GM18868 (cell line): ENCODE measurements around the gene LRFN4.

Experiments used
- ATAC-seq: cut with Tn5 transposase; IDR thresholded peaks from one replicate; pipeline ENCODE4 v1.9.1; 2021; ENCODE audit warnings: mild to moderate bottlenecking, moderate library complexity; ENCODE audit not compliant: unreplicated experiment

LRFN4 gene

DNA sequence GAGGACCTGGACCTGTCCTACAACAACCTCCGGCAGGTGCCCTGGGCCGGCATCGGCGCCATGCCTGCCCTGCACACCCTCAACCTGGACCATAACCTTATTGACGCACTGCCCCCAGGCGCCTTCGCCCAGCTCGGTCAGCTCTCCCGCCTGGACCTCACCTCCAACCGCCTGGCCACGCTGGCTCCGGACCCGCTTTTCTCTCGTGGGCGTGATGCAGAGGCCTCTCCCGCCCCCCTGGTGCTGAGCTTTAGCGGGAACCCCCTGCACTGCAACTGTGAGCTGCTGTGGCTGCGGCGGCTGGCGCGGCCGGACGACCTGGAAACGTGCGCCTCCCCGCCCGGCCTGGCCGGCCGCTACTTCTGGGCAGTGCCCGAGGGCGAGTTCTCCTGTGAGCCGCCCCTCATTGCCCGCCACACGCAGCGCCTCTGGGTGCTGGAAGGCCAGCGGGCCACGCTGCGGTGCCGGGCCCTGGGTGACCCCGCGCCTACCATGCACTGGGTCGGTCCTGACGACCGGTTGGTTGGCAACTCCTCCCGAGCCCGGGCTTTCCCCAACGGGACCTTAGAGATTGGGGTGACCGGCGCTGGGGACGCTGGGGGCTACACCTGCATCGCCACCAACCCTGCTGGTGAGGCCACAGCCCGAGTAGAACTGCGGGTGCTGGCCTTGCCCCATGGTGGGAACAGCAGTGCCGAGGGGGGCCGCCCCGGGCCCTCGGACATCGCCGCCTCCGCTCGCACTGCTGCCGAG lies 1.5 kb downstream of the LRFN4 start:
- no peak for ATAC-seq

DNA sequence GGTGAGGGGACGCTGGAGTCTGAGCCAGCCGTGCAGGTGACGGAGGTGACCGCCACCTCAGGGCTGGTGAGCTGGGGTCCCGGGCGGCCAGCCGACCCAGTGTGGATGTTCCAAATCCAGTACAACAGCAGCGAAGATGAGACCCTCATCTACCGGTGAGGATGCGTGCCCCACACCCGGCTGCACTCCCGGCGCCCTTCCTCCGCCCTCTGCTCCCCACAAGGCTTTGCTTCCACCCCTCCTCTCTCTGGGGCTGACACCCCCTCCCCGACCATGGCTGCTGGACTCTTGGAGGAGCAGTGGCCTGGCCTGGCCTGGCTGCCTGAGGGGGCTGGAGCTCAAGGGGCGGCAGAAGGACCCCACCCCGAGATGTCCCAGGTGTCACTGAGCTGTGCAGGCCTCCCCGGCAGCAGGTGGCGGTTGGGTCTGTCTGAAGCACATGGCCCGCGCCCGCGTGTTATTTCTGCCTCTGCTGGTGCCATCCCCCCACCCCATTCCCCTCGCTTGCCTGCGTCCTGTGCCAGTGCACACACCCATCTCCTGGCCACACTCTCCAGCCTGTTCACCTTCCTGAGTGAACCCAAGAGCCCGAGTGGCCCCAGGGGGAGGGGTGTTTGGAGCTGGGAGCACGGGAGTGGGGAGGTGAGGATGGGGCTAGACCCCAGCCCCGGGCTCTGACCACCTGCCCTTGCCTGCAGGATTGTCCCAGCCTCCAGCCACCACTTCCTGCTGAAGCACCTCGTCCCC lies 2.2 kb downstream of the LRFN4 start:
- ATAC-seq = no peak

DNA sequence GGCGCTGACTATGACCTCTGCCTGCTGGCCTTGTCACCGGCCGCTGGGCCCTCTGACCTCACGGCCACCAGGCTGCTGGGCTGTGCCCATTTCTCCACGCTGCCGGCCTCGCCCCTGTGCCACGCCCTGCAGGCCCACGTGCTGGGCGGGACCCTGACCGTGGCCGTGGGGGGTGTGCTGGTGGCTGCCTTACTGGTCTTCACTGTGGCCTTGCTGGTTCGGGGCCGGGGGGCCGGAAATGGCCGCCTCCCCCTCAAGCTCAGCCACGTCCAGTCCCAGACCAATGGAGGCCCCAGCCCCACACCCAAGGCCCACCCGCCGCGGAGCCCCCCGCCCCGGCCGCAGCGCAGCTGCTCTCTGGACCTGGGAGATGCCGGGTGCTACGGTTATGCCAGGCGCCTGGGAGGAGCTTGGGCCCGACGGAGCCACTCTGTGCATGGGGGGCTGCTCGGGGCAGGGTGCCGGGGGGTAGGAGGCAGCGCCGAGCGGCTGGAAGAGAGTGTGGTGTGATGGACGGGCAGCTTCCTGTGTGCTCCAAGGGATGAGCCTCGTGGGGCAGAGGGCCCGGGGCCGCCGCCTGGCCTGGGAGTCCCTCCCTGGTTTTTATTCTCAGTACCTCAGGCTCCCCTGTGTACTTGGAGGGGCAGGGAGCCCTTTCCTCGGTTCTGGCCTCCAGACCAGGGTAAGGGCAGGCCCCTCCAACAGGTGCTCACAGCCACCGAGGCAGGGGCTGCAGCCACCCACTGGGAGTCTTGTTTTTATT lies 3.0 kb downstream of the LRFN4 start:
- no peak for ATAC-seq

DNA sequence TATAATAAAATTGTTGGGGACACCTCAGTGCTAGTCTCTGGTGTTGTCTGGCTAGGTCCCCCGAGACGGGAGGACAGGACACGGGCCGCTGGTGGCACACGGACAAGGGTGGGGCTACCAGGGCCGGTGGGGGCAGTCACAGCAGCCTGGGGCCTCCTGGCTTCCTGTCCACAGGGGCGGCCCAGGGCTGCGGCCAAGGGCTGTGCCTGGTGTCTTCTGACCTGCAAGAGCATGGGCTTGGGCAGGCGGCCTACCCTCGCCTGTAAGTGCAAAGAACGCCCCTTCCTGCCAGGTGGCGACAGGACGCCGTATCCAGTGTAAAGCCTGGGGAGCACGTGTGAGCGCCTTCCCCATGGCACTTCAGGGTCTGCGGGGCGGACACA lies 3.6 kb downstream of the LRFN4 start:
- no peak for ATAC-seq

DNA sequence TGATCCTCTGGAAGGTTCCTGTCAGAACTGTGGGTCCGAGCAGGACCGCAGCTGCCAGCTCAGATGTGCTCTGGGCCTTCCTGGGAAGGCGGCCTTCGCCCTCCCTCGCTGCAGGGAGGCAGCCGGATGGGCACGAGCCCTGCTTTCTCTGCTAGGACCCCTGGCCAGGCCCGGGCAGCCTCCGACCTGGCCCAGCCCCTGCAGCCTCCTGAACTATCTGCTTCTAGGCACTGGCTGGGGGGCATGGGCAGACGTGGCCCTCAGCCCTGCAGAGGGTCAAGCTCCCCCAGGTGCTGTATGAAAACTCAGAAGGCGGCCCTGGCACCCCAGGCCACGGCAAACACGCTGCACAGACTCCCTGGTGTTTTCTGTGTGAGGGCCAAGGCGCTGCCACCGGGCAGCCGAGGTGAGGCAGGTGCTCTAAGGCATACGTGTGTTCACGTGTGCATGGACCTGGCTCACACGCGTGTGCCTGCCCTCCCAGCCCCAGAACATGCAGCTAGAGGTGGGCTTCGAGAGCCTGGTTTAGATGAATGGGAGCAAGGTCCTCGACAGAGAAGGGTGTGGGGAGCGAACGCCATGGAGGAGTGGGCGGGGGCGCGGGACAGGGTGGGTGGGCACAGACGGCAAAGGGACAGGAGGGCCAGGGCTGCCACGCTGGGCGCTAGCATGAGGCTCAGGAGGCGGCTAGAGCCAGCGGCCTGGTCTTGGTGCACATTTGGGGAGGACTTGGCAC lies 4.3 kb downstream of the LRFN4 start:
- ATAC-seq = no peak

DNA sequence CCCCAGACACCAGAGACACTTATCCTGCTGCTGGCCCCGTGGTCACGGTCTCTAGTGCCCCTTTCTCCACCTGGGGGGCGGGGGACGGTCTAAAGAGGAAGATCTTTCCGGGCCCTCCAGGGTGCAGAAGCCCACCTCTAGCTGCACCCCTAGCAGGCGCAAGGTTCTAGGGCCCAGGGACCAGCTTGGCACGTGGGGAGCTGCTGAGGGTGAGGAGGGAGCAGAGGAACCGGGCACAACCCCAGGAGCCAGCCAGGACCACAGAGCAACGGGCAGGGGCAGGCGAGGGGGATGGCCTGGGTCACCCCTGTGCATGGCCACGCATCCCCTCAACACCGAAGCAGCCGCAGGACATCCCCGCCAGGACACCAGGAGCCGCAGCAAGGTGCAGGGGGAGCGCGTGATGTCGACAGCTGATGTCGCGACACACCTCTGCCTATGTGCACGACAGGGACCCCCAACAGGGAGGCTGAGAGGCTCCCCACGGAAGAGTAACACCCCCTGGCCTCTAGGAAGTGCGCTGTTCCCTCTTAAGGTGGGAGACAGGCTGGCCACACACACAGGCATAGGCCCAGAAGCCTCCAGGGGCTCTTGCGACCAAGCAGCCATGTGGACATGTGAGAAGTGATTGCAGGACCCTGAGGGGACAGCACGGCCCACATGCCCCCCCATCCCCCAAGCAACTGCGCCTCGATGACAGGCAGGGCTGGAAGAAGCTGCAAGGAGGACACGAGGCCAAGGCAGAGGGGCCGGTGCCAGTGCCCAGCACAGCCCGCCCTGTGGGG lies 5.1 kb downstream of the LRFN4 start:
- ATAC-seq = no peak

DNA sequence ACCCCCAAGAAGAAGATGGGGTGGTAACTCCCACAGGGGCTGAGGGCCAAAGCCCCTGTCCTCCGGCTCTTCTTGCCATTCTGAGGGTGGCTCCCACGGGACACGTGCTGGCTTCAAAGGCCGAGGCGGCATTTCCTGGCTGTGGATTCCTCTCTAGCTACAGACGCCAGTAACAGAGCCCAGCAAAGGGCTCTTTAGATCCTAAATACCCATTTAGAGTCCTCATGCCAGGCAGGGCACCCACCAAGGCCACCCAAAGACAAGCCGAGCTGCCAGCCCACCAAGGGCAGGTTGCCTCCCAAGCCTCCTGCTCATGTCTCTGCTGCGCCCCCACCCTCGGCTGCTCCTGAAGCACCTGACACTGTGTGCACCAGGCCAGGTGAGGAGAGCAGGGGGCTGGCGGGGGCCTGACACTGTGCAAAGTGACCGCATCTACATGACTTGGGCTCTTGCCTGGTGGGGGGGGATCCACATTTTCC lies 5.7 kb downstream of the LRFN4 start:
- ATAC-seq = no peak

DNA sequence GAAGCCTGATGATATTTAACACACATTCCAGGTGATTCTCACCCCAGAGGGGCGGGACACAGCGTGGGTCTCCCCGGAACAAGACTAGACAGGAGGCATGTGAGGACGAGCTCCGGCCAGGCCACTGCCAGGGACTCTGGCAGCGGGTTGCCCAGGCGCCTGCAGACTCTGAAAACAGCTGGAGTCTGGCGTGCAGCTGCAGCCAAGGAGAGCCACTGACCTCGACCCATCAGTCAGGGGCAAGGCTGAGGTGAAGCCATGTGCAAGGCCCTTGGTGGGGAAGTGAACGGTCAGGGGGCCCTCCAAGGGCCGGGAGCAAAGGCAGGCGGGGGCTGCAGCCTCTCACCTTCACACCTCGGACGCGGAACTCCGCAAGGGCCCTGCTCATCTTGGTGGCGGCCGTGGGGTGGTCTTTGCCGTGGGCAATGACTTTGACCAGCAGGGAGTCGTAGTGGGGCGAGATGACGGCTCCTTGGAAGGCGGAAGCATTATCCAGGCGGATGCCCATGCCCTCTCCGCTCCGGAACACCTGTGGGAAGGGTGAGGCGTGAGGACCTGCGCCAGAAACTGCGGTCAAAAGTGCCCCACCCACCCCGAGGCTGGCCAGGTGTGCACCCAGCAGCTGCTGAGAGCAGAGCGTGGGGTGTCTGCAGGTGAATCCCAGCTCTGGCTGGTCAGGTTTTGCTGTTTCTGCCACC lies 6.7 kb downstream of the LRFN4 start:
- no peak for ATAC-seq

DNA sequence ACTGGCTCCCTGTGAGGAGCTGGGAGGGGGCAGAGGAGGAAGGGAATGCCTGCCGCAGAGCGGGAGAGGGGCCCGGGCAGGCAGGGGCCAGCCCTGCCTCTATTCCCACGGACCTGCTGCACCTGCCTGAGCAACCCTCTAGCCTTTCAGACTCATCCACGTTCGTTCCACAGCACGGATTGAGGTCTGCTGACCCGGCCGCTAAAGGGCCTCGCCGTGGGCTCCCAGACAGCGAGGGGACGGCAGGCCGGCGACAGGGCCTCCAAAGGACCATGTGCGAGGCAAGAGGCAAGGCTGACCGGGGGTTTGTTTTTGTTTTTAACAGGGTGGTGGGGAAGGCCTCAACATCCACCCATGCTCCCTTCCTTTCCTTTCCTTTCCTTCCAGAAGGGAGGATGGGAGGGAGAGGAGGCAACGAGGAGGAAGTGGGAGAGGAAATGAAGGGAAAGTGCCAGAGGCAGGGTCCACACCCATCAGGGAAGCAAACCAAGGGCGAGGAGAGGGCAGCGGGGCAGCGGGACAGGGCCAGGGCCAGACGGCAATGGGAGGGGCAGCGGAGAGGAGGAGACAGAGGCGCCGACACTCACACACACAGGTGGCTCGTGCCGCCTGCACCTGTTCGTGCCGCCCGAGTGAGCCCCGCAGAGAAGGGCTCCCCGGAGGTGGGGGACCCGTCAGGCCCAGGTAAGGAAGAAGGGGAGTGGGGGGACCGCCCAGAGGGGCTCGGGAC lies 7.5 kb downstream of the LRFN4 start:
- ATAC-seq = no peak

DNA sequence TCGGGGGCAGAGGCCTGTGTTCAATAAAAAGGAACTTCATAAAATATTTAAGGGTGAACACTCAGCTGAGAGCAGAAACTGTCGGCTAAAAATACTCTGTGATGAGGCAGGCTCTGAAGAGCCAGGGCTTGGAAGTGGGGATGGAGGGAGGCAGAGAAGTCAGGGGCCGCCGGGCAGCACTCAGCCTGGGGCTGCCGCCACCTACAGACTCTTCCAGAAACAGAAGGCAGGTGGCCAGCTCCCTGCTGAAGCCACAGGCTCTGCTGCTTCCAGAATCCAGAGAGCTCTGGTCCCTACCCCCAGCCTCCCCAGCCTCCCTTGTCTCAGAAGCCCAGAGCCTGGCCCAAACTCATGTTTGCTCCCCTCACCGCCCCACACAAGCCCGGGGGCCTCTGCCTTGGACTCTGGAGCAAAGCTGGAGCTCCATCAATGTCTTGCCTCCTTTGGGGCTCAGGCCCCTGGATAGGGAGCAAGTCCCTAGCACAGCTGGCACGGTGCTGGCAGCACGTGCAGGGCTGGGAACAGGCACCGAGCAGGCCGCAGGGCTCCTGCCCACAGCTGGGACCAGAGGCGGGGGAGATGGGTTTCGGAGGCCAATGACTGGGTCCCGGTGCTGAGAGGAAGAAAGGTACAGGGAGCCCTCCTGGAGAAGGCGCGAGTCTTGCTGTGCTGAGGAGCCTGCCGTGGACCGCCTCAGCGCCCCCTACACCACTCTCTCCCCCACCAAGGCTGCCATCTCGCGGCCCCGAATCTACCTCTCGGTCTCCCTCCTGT lies 8.2 kb downstream of the LRFN4 start:
- ATAC-seq = no peak

DNA sequence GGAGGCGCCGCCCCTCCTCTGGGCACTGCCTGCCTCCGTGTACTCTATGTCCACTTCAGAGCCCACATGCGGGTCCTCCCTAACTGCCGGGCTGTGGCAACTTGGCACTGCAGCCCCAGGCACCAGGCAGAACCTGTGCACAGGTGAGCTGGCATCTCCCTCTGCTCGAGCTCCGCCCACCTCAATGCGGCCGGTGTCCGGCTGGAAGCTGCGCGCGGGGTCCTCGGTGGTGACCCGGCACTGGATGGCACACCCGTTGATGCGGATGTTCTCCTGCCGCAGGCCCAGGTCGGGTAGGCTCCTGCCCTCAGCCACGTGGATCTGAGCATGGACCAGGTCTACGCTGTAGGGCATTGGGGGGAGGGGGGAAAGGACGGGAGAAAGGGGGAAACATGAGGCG lies 9.1 kb downstream of the LRFN4 start:
- ATAC-seq = no peak

DNA sequence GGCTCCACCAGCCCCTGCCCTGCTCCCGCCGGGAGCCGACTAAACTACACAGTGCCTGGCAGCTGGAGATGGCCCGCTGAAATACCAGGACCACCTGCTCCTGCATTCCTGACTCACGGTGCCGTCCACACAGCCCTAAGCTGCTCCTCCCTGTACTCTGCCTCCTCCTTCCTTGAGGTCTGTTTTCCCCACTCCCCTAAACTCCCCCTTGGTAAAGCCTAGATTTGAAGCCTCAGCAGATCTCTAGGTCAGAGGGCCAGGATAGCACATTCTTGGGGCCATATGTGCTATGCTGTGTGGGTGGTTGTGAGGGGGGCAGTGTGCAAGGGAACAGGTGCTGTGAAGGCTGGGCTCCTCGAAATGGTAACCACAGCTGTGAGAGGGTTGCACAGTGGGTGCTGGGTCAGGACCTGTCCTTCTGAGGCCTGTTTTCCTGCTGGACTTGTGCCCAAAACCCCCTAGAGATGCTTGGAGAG lies 9.7 kb downstream of the LRFN4 start:
- no peak for ATAC-seq

DNA sequence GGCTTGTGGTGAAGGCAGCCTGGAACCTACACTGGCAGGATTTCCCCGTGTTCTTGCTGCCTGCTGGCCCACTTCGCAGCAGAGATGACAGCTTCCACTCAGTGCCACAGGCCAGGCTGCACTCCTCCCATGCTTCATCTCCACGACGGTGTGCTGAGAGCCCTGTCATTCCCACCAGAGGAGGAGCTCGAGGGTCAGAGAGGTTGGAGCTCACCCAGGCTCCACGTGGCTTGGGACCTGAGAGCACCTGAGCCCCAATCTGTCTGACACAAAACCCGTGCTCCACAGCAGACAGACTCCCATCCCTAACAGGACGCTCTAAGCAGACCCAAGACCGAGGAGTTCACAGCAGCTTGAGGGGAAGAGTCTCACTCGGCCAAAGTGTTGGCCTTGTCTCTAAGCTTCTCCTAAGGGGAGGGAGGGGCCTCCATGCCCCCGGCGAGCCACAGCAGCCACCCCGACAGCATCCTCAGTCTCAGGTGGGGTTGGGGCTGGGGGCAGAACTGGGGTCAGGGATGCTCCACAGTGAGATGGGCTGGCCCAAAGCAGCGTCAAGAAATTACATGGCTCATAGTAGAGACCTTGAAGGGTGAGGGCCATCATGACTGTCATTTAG lies 10.7 kb downstream of the LRFN4 start:
- ATAC-seq = no peak

DNA sequence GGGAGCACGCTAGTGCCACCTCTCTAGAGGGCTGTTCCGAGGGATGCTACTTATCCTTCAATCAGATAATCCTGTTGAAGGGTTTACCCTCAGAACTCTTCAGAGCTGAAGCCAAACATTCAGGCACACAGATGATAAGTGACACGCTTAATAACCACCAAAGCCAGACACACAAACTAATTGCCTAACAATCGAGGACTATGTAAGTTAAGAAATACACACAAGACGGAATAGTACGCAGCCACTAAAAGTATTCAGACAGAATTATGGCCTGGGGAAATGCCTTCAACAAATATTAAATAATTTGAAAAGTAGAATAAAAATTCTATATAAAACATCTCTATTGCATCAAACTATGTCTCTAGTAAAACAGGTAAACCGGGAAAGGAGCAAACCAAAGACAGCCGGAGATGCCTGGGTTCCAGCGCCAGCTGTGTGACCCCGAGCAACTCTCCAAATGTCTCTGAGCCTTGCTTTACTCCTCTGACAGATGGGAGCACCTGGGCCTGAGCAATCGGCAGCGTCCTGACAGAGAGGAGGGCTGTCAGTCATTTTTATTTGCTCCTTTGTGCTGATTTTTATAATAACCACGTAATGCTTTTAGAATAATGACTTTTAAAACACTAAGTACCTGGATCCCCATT lies 11.3 kb downstream of the LRFN4 start:
- no peak for ATAC-seq

DNA sequence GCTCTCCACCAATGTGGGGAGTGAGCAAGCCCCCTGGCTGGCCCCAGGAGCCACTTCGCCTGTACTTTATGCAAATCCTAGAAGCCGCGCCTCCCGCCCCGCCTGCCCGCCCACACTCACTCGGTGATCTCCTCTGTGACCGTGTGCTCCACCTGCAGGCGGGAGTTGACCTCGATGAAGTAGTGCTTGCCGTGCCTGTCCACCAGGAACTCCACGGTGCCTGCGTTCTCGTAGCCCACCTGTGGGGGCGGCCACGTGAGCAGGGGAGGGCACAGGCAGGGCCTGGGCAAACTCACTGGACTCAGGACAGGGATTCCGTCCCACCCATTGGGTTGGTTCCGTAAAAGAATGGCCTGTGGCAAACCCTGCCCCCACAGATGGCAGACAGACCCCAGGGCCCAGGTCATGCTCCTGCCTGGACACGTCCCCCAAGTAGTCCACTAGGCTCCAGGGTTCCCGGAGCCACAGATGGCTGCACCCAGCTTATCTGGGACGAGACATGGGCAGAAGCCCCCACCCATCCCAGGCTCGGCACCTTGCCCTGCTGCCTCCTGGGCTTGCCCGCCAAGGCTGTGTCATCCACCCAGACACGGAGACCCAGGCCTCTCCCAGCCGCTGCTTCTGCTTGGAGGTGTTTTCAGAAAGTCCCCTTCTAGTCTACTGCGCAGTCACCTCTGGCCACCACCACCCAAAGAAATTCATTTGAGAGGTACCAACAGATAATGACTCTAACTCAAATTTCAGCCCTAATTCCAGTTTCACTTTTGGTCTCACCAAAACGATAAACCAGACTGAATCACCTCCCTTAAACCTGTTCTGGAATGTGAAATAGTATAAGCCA lies 12.1 kb downstream of the LRFN4 start:
- ATAC-seq = no peak

DNA sequence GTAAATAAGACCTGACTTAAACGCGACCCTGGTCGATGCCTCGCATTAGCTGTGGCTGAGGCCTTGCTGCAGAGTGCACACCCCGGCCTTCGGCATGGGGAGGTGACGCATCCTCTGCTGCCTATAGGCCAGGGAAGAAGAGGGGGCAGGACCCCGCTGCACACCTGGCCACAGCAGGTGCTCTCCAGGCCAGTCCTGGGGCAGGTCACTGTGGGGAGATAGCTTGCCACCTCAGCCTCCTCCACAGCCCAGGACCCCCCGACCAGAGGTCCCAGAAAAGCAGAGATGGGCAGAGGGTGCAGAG lies 12.7 kb downstream of the LRFN4 start:
- ATAC-seq = no peak
